Measurements from ENCODE around the gene TBC1D26.
"Not testable (repeated sequence)": the region's sequence is repeated elsewhere in the genome, so short reads cannot be mapped to it uniquely, and the experiment has no call there.

DNA sequence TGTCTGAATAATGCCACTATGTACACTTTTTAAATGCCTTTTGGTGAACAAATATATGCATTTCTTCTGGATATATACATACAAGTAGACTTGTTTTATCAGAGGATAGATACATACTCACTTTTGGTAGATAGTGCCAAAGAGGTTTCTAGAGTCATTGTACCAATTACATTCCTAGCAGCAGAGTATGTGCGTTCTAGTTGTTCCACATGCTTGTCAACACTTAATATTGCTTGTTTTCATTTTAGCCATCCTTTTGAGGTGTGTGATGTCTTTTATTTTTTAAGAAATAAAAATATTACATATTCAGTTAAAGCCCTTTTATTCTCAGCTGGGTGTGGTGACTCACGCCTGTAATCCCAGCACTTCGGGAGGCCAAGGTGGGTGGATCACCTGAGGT, 23.2 kb upstream of the TBC1D26 start:
- TF ChIP-seq, protein P1, sequence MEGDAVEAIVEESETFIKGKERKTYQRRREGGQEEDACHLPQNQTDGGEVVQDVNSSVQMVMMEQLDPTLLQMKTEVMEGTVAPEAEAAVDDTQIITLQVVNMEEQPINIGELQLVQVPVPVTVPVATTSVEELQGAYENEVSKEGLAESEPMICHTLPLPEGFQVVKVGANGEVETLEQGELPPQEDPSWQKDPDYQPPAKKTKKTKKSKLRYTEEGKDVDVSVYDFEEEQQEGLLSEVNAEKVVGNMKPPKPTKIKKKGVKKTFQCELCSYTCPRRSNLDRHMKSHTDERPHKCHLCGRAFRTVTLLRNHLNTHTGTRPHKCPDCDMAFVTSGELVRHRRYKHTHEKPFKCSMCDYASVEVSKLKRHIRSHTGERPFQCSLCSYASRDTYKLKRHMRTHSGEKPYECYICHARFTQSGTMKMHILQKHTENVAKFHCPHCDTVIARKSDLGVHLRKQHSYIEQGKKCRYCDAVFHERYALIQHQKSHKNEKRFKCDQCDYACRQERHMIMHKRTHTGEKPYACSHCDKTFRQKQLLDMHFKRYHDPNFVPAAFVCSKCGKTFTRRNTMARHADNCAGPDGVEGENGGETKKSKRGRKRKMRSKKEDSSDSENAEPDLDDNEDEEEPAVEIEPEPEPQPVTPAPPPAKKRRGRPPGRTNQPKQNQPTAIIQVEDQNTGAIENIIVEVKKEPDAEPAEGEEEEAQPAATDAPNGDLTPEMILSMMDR (IDR thresholded peaks at IDR 0.05; ENCODE audit: poor library complexity, severe bottlenecking), result not testable (repeated sequence)
- not testable (repeated sequence) for TF ChIP-seq EZH2 (IDR thresholded peaks at IDR 0.05; ENCODE audit: borderline replicate concordance, insufficient read depth, low read length, poor library complexity, severe bottlenecking); SMC3 (conservative IDR thresholded peaks at IDR 0.05; ENCODE audit: poor library complexity); POLR2AphosphoS5 (IDR thresholded peaks at IDR 0.05); EP300 (conservative IDR thresholded peaks at IDR 0.05; ENCODE audit: poor library complexity, severe bottlenecking); TAF1 (IDR thresholded peaks at IDR 0.05; ENCODE audit: low read depth); RAD21 (conservative IDR thresholded peaks at IDR 0.05)

All from neural cell (in vitro differentiated cells).